ENCODE results near the gene PRDM16.

DNA sequence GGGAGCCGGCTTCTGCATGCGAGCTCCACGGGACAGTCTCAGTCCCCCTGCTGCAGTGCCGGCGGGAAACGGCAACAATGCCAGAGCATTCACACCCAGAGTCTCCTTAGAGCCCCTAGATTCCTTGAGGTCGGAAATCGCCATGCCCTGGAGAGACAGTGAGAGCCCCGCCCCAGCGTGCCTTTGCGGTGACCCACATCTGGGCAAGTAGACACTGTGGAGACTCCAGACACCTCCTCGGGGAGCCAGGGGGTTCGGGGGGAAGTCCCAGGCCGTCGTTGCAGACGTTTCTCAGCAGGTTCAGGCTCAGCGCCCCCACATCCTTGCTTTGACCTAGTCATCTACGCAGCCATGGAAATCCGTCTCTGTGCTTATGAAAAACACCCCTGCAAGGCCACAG is 304.2 kb downstream of the PRDM16 start:
- TF ChIP-seq, protein P1, sequence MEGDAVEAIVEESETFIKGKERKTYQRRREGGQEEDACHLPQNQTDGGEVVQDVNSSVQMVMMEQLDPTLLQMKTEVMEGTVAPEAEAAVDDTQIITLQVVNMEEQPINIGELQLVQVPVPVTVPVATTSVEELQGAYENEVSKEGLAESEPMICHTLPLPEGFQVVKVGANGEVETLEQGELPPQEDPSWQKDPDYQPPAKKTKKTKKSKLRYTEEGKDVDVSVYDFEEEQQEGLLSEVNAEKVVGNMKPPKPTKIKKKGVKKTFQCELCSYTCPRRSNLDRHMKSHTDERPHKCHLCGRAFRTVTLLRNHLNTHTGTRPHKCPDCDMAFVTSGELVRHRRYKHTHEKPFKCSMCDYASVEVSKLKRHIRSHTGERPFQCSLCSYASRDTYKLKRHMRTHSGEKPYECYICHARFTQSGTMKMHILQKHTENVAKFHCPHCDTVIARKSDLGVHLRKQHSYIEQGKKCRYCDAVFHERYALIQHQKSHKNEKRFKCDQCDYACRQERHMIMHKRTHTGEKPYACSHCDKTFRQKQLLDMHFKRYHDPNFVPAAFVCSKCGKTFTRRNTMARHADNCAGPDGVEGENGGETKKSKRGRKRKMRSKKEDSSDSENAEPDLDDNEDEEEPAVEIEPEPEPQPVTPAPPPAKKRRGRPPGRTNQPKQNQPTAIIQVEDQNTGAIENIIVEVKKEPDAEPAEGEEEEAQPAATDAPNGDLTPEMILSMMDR (conservative IDR thresholded peaks at IDR 0.05; ENCODE audit: low read length), result no peak
- TF ChIP-seq EZH2phosphoT487 (IDR thresholded peaks at IDR 0.05; ENCODE audit: borderline replicate concordance, low read depth, low read length), result no peak
